GM18868 (cell line): ENCODE measurements around the gene GPR137B.

Experiments used
- ATAC-seq: cut with Tn5 transposase; IDR thresholded peaks from one replicate; pipeline ENCODE4 v1.9.1; 2021; ENCODE audit warnings: mild to moderate bottlenecking, moderate library complexity; ENCODE audit not compliant: unreplicated experiment

The GPR137B gene

DNA sequence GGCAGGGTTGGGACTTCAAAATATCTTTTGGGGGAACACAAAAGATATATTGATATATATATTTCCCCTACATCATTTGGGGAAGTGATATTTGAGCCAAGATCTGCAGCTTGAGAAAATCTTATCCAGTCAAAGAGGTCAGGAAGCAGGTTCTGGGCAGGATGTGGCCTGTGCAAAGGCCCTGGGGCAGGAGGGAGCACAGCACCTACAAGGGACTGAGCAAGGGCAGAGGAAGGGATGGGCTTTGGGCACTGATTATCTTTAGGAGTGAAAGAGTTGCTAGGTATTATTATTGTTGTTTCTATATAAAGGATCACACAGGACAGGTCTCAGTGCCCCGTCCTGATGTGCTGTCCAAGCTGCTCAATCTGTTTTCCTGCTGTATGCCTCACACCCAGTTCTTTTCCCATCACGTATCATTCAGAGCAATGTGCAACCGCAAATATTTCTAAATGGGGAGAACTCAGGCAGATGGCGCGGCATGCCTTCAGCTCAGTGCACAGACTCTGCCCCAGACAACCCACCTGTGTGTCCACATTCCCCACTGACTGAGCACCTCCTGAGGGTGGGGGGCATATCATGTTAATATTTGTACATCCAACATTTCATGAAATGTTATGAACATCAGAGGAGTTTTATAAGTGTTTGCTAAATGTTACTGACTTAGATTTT lies 28.1 kb upstream of the GPR137B start:
- ATAC-seq, result no peak

DNA sequence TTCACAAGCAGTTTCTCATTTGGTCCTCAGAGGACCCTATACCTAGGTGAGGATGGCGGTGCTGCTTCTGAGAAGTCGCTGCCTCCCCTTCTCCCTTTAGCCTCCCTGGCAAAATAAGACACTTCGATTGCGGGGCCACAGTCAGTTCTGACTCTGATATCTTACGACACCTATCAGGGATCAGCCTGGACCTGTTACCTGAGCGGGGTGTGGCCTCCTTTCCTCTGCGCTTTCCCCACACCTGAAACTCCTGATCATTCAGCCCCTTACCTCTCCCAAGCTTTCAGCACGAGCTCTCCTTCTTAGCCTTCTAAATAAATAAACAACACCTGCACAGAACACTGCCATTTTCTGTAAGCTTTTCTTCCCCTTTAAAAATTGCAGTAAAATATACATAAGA lies 24.6 kb upstream of the GPR137B start:
- no peak for ATAC-seq

DNA sequence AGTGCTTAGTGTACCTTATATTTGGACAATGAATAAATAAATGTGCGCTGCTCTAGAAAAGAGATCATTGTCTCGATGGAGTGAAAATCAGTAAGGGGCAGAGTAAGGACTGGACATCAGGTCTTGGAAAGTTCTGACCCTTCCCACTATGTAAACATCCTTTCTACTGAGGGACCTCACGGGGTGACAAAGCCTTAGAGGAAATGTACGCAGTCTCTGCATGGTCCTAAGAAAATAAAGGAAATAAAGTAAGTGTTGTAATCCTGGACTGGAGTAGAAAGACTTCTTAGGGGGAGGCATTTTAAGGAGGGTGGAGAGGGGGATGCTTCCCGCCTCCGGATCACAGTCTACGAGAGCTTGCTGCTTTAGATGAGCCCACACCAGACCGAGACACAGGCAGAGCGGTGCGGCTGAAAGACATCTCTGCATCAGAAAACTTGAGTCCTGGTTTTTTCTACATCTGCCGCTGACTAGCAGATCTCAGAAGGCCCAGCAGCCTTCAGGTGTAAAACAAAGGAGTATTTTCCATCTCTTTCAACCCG lies 22.3 kb upstream of the GPR137B start:
- no peak for ATAC-seq

DNA sequence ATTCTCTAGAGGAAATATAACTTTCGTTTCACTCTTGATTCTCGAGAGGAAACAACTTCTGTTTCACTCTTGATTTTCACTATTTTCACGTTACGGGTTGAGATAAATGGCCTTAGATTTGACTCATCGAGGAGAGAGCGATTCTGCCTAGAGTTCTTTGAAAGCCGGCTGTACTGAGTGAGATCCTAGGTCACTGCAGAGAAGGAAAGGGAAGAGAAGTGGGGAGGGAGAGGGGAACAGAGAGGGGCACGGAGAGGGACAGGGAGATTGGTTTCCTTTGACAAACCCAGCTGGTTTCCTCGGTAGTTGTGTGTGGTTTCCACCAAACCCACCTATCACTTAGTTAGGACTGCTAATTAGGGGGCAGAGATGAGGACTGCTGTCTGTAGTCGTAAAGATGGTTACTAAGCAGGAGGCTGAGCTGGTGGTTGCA lies 21.6 kb upstream of the GPR137B start:
- peak; percentile 43 for ATAC-seq

DNA sequence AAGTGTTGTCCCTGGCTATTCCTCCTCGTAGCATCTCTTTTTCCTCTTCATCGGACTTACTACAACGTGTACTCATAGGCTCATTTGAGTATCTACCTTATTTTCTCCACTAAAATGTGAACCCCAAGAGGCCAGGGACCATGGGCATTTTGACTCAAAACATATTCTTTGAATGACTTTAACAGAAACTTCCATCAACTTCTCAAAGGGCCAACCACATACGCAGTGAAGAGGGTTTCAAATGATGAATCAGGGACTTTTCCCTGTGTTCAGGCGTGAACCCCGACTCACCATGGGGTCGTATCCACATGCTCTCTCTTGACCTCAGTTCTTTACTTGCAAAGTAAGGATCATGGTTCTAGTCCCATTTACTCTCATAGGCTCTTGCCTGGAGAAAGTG lies 20.2 kb upstream of the GPR137B start:
- peak; percentile 69 for ATAC-seq

DNA sequence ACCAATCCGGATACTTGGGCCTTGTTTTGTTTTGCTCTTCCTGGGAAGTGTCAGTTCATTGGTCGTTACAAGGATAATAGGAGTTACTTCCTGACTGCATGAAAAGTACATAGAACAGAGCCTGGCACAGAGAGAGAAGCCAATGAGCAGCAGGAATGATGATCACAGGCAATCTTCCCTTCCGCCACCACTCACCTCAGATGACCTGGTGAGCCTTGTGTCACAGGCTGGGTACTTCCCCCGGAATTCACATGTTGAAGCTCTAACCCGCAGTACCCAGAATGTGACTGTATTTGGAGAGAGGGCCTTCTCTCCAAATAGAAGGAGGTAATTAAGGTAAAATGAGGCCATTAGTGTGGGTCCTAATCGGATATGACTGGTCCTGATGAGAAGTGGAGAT lies 18.8 kb upstream of the GPR137B start:
- peak; percentile 33 for ATAC-seq

DNA sequence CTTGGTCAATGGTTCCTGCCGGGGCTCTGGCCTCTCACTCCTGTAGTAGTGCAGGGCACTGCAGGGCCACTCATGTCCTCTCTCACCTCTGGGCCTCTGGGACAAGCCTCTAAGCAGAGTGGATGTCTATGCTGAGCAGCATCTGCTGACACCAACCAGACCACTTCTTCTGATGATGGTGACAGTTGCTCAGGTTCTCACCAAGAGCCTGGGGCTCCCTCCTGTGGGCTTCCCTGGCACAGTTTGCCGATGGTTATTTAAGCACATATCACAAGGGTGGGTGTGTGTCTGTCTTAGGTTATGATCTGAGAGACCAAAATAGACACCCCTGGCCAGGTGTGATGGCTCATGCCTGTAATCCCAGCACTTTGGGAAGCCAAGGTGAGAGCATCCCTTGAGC lies 17.4 kb upstream of the GPR137B start:
- peak; percentile 40 for ATAC-seq

DNA sequence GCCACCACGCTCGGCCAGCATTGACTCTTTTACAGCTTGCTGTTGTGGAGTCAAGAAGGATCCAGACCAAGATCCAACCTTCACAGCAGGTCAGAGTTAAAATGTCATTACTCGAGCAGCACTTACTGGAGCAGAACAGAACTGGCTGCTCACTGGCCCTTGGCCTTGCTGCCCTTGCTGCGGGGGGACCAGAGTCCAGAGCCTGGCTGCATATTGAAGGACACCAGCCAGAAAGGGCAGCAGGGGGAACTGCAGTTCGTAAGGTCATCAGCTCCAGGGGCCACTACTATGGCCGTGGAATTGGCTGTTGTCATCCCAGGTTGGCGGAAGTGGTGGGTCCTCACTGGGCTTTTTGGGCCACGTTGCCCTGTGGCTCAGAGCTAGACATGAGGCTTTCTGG lies 15.3 kb upstream of the GPR137B start:
- ATAC-seq, result no peak

DNA sequence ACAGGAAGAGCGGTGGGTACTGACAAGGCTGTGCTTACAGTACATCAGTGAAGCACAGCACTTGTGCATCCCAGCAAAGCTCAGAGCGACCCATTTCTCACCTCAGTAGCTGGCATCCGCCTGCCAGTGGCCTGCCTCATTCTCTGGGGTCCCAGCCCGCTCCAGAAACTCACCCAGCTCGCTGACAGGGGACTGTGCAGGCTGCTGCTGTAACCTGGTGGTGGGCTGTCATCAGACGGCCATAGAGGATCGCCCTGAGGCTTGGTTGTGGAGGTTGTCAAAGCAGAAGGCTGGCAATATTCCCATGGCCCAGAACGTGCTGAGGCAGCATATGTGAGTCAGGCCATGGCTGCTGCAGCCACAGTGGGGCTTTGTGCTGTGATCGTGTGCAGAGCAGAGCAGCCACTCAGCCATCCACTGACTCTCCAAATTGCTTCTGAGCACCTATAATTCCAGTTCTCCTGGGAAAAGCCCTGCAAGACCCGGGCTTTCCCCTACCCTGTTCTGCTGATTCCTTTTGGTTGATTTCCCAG lies 13.6 kb upstream of the GPR137B start:
- no peak for ATAC-seq

DNA sequence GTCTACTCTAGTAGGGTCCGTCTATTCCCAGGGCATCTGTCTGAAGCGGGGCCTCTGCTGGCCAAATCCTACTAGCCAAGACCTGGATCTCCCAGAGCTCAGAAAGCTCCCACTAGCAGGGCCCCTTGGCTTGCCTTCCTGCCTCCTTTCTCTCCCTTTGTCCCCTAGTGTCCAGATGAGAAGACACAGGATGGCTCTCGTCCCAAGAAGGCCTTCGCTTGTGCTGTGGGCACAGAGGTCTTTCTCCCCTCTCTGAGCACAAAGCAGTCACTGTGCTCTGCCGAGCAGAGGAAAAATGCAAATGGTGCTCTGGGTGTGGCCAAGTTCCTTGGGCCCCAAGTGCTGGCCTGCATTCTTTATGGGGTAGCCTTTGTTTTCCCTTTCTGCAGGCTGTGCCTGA lies 13.0 kb upstream of the GPR137B start:
- ATAC-seq, result no peak

DNA sequence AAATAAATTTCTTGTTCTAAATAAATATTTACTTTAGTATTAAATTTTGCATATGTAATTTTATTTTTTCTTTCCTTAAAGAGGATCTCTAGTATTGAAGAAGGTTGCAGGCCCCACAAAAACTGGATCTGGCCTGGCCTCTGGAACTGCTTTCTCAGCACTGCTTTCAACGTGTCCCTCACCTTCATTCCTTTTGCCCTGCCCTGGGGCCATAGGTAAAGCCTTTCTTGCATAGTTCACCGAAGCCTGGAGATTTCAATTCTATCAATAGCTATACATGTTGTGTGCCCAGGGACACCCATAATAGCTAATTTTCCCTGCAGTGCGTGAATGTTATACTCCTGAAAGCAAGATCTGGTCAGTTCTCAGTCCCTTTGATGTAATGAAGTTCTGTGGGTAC lies 12.0 kb upstream of the GPR137B start:
- ATAC-seq, result no peak

DNA sequence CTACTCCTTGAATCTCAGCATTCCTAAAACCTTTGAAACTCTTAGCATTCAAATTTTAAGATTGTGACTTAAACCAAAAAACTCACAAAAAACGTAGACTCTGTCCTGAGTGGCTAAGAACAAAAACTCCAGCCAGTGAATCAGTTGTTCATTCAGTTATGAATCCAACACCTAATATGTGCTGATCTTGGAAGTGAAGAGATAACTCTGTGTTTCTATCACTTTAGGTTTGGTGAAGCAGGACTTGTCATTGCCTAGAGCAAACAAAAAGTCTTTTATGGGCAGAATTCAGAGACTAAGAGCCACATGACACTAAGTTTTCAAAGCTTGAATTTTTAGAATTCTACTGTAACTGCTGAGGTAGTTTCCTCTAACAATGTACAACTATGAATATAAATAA lies 10.4 kb upstream of the GPR137B start:
- ATAC-seq, result no peak

DNA sequence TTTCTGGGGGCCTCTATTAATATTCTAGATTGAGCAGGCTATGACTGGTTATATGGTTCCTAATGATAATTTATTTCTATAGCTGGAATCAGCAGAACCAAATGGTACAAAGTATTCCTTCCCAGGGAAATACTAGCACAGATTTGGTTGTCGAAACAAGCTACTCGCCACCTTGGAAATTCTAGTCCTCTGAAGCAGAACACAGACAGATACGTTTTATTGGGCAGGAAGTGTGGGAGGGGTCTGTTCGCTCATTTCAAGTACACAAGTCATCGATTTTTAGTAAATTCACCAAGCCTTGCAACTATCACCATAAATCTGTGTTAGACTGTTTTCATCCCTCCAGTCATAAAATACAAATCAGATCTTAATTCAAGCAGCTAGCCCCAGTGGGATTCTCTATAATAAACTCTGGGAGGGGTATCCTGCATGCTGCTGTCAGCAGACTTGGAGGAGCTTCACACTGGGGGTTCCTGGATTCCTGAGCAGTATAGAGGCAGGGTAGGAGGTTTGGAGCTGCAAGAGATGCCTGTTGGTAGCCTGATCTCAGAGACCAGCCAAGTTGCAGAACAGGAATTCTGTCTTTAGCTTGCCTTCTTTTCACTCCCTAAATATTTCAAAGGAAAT lies 9.8 kb upstream of the GPR137B start:
- ATAC-seq, result no peak

DNA sequence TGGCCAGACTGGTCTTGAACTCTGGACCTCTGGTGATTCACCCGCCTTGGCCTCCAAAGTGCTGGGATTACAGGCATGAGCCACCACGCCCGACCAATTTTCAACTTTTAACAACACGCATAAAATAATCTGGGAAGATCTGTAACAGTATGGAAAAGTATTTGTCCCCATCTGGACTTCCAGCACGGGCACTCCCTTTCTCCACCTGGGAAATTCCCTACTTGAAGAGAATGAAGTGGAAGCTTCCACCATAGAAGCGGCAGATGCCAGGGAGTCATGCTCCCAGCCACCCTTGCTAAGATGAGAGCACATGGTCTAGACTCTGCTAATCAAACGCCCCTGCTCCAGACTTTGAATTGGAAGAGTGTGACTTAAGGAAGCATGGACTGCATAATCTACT lies 9.0 kb upstream of the GPR137B start:
- no peak for ATAC-seq

DNA sequence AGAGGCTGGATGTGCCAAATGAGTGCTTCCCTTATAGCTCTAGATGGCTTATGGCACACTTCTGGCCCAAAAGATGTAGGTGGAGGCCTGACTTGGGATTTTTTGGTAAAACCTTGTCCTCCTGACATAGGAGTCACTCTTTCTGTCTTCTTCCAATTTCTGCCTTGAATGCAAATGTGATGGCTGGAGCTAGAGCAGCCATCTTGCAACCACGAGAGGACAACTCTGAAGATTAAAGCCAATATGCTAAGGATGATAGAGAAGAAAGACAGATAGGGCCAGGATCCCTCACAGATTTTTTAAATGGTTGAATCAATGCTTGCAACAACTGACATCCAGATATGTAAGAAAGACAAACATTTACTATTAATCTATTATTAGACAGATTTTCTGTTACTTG lies 8.5 kb upstream of the GPR137B start:
- no peak for ATAC-seq

DNA sequence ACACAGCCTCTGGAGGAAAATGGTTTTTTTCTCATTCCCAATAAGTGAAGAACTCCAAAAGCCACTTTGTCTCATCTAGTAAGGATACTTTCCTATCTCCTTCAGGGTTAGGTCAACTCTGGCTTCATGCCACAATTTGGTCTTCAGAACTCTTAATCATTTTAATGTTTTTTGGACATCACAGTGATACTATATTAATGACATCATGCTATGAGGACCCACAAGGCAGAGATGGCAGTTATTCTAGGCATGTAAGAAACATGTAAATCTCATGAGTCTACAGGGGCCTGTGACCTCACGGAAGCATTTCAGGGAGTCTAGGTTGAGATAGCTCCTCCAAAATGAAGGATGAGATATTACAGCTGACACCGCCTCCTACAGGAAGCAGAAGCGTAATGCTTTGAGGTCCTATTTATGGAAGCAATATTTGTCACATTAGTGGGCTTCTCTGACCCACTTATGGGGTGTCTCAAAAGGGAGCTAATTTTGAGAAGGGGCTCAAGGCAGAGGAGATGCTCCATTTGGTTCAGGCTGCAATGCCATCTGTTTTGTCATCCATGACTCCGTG lies 5.0 kb upstream of the GPR137B start:
- ATAC-seq, result no peak

DNA sequence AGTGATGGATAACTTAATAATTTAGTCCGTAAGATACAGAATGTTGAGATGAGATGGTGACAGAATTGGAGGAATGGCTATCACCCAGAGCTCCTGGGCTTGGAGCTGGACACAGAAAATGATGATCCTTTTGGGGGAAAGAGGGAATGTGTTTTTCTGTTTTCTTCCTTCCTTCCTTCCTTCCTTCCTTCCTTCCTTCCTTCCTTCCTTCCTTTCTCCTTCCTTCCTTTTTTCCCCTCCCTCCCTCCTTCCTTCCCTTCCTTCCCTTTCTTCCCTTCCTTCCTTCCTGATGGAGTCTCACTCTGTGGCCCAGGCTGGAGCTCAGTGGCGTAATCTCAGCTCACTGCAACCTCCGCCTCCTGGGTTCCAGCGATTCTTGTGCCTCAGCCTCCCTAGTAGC lies 2.8 kb upstream of the GPR137B start:
- ATAC-seq, result no peak

DNA sequence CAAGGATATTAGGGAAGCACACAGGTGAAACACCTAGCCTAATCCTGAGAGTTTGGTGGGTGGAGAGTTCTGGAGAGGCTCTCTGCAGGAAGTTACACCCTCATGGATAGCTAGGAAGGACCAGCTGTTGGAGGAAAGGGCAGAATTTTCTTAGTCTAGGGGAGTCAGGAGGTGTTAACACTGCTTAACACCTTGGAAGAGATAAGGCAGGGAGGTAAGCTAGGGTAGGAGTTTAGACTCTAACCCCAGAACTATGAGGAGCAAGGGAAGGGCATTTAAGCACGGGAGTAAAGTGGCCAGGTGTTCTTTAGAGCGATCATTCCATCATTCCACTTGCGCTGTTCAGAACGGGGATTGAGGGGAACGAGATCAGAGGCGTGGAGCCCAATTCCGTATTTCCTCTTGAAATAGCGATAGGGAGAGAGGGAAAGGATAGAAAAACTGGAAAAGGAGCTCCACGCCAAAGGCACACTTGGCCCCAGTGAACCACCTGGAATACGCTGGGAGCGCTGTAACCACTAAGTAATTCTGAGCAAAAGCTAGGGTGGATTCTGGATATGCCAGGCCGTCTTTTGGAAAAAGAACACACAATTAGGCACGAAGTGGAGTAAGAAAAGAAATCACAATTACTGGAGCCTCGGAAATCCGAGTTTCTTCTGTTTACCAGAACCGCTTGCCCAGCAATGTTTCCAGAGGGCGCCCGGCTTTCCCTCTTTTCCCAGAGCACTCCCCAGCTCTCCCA lies 1.5 kb upstream of the GPR137B start:
- no peak for ATAC-seq

DNA sequence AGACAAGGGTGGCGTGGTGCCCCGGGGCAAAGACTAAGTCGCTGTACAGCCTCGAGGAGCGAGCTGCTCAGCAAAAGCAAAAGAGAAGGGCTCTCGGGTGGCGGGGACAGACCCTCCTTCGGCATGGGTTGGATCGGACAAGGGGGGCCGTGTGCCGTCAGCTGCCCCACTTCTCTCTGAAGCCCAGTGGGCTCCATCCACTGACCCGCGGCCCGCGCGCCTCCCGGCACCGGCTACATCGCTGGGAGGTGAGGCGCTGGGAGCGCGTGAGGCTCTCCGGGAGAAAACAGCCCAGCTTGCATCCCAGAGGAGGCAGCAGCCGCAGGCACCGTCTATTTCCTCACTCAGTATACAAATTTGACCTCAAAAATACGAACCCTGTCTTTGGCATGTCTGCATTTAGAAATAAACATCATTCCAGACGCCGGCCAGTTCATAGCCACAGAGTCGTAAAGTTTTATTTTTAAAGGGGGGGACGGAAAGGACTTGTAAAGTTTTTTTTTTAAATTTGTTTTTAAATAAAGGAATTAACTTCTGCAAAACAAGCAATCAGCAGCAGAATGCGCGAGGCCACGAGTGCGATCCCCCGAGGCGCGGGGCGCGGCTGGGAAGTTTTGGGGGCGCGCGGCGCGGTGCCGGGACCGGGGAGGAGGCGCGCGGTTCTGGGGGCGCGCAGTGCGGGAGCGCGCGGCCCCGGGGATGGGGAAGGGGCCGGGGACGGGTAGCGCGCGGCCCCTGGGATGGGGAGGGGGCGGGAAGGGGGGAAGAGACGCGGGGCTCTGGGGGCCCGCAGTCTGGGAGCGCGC lies 689 bp upstream of the GPR137B start:
- peak; percentile 26 for ATAC-seq

DNA sequence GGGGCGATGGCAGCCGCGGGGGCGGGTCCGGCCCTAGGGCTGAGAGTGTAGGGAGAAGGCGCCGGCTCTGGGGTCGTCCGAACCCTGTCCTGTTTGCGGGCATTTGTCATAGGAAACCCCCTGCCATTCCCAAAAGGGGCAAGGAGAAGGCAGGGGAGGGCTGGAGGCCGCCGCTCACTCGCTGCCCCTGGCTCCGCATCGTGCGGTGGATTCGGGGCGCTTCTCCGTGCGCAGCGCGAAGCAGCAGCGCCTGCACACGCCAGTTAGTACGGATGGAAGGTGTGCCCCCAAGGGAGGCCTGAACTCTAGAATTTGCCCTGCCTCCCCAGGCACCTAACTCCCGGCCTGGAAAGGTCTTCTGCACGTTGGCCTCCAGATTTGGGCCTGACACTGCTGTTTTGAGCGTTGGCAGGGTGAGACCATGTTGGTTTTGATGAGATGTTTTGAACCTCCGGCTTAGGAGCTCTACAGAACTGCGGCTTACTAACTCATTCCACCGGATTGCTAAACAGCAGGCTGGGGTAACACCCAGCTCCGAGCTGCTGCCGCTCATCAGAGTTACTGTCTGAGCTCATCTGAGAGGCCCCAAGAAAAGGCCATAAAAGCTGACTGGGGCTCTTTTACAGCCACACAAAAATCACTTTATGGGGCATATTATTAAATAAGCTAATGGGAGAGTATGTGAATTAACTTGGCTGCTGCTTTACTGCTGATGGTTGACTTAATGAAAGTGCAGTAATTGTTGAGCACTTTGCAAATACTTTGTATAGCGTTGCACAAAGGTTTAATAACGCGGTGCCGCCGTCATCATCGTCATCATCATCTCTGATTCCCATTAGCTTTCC lies 987 bp downstream of the GPR137B start:
- ATAC-seq, result peak; percentile 13
